Activated naive CD4-positive, alpha-beta T cell treated with anti-CD3 and anti-CD28 coated beads, Interleukin-2, amount 50 U/mL, for 24 hours (primary cell): ENCODE results near the gene OR13C3.

Source experiments
- H3K27ac Mint-ChIP-seq: one replicate; pipeline ENCODE4 v1.8.0; 2021; ENCODE audit warnings: mild to moderate bottlenecking, mixed read lengths
- H3K27me3 Mint-ChIP-seq: one replicate; pipeline ENCODE4 v1.8.0; 2021; ENCODE audit warnings: mixed read lengths
- H3K36me3 Mint-ChIP-seq: one replicate; pipeline ENCODE4 v1.8.0; 2021; ENCODE audit warnings: mixed read lengths
- H3K4me1 Mint-ChIP-seq: one replicate; pipeline ENCODE4 v1.8.0; 2021; ENCODE audit warnings: mixed read lengths
- H3K4me3 Mint-ChIP-seq: one replicate; pipeline ENCODE4 v1.8.0; 2021; ENCODE audit warnings: mild to moderate bottlenecking, mixed read lengths
- H3K9me3 Mint-ChIP-seq: one replicate; pipeline ENCODE4 v1.8.0; 2021; ENCODE audit warnings: mixed read lengths

OR13C3 gene

GRCh38 chr9:104503963-104504362 is 32.7 kb downstream of the OR13C3 start, which contains the start of gene OR13F1:
OR13F1 (plus strand) TSS chr9:104504263; CDS start chr9:104504263, 0 bp downstream.
- Mint-ChIP-seq H3K27ac (no peak within 1 kb of the TSS), H3K36me3 (no peaks in the 10 kb centered on the region), H3K4me3 (no peak within 1 kb of the TSS), H3K4me1 (no peaks in the 10 kb centered on the region), H3K27me3 (no peaks in the 10 kb centered on the region), H3K9me3 (no peaks in the 10 kb centered on the region)

- H3K4me1 Mint-ChIP-seq: no peaks in the 10 kb centered on the region
- no peak overlapping the region for H3K27ac Mint-ChIP-seq
- no peak overlapping the region for H3K4me3 Mint-ChIP-seq
- H3K36me3 Mint-ChIP-seq: no peaks in the 10 kb centered on the region
- no peaks in the 10 kb centered on the region for H3K27me3 Mint-ChIP-seq
- H3K9me3 Mint-ChIP-seq: no peaks in the 10 kb centered on the region
These were observed 33.2 kb downstream of the OR13C3 start for GRCh38 chr9:104503440-104503839.

- Mint-ChIP-seq H3K4me3 (no peak overlapping the region), H3K36me3 (no peaks in the 10 kb centered on the region), H3K4me1 (no peaks in the 10 kb centered on the region), H3K27ac (no peak overlapping the region), H3K9me3 (peaks cover 7% of the 10 kb centered on the region), H3K27me3 (no peaks in the 10 kb centered on the region)
These were observed 41.8 kb downstream of the OR13C3 start for GRCh38 chr9:104494808-104495207.
